Urinary bladder (tissue), 4 donors: ENCODE data around the gene CYREN. TPM values are rescaled to one million over a fixed set of nuclear protein-coding genes. Genes with fewer than 3 reads are reported as not detected.
A peak's percentile ranks its signal among the peaks of the same experiment; 100 is the strongest.
"Not testable (repeated sequence)": the region's sequence is repeated elsewhere in the genome, so short reads cannot be mapped to it uniquely, and the experiment has no call there.

Source experiments
- DNase-seq: peaks from one replicate; pipeline ENCODE4 v3.0.0-alpha.2; 2015; ENCODE audit errors: extremely low spot score
- H3K27ac ChIP-seq: one replicate; pipeline ENCODE4 v1.5.1; 2013; ENCODE audit warnings: low read depth, mild to moderate bottlenecking, moderate library complexity
- H3K36me3 ChIP-seq: one replicate; pipeline ENCODE4 v1.6.1; 2013; ENCODE audit warnings: mild to moderate bottlenecking, moderate library complexity; ENCODE audit not compliant: insufficient read depth
- H3K4me1 ChIP-seq: one replicate; pipeline ENCODE4 v1.6.1; 2013; ENCODE audit warnings: mild to moderate bottlenecking, moderate library complexity; ENCODE audit not compliant: insufficient read depth
- H3K4me3 ChIP-seq: one replicate; pipeline ENCODE4 v1.5.1; 2013; ENCODE audit warnings: low read depth, low read length
- WGBS: extraction: QIAGEN DNeasy Blood & Tissue Kit; methylation state at CpG from one replicate; pipeline ENCODE4 v1.1.7; 2013; 5-methylcytosine and 5-hydroxymethylcytosine counted together
- polyA plus RNA-seq: library from polyadenylated mRNA; stranded (reverse); fragments of 200-250 nt; gene quantifications from one replicate; pipeline ENCODE4 v1.2.3, GENCODE V29; 2013
- total RNA-seq: library from RNA; depleted of rRNA; stranded (reverse); fragments of >200 nt; gene quantifications from one replicate; pipeline ENCODE4 v1.2.3, GENCODE V29; 2014
- donor health status: healthy with polysubstance abuse.
- donor health status: healthy.

CYREN gene
- total and polyA plus RNA-seq, 2 donors: 22.0 to 33.5 TPM

DNA sequence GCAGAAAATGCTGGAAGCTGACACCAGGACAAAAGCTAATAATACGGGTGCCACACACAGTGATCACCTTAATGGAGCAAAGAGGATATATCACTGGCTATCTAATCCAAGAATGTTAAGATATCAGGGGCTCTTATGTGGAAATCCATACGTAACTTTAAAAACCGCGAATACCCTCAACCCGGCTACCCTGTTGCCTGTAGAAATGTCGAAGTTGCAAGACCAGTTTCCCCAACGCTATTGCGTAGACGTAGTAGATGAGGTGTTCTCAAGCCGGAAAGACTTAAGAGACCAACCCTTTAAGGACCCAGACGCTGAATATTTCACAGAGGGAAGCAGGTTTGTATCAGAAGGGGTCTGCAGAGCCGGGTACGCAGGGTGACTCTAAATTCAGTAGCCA lies 7.9 kb upstream of the CYREN start:
- no peaks in the 10 kb centered on the region for H3K4me1 ChIP-seq
- no peaks in the 10 kb centered on the region for H3K36me3 ChIP-seq
- no peak overlapping the region for H3K27ac ChIP-seq
- 93% methylated on average over 13 of the region's 13 CpGs for WGBS
- no peak overlapping the region for H3K4me3 ChIP-seq
- no peak for DNase-seq

GRCh38 chr7:135177028-135177696 lies 6.7 kb upstream of the CYREN start:
- WGBS: 93% methylated on average over 9 of the region's 9 CpGs
- no peaks in the 10 kb centered on the region for H3K4me1 ChIP-seq

GRCh38 chr7:135175931-135176330 lies 5.4 kb upstream of the CYREN start:
- Histone ChIP-seq H3K36me3 (no peaks in the 10 kb centered on the region), H3K27ac (no peak overlapping the region), H3K4me3 (no peak overlapping the region), H3K4me1 (no peaks in the 10 kb centered on the region)
- WGBS: 88% methylated on average over 6 of the region's 6 CpGs
- DNase-seq: no peak

More at GRCh38 chr7:135177028-135177696, 6.7 kb upstream of the CYREN start:
- Histone ChIP-seq H3K4me3 (no peak overlapping the region), H3K36me3 (no peaks in the 10 kb centered on the region), H3K27ac (no peak overlapping the region)
- no peak for DNase-seq

DNA sequence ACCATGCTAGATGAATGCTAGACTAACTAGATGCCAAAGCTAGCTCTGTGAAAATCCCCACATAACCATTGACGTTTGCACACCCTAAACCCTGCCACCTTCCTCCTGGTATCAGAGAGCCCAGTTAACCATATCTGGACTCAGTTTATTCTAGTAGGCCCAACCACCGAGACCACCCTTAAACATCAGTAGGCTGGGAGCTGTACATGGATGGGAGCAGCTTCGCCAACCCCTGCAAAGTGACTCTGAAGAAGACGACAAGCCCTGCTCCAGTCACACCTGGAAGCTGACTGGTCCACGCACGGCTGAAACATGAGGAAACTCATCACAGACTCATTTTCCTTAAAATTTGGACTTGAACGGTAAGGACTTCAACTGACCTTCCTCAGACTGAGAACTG lies 4.4 kb upstream of the CYREN start:
- 92% methylated on average over 7 of the region's 7 CpGs for WGBS
- no peak for DNase-seq
- no peak overlapping the region for H3K27ac ChIP-seq
- H3K4me3 ChIP-seq: no peak overlapping the region
- H3K36me3 ChIP-seq: no peaks in the 10 kb centered on the region
- no peaks in the 10 kb centered on the region for H3K4me1 ChIP-seq

DNA sequence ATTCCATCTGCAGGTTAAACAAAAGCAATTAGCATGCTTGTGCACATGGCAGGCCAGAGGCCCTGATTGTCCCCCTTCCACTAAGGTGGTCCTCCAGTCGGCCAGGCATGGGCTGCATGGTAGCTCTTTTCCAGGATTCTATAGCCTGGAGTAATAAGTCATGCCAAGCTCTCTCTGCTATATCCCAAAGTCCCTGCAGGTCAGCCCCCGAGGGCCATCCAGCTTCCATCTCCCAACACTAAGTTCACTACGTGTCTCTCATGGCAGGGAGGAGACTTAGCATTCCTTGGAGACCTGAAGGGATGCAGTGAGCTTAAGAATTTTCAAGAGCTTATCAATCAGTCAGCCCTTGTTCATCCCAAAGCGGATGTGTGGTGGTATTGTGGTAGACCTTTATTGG lies 3.4 kb upstream of the CYREN start:
- DNase-seq, H3K27ac ChIP-seq, H3K4me3 ChIP-seq, H3K36me3 ChIP-seq, H3K4me1 ChIP-seq: not testable (repeated sequence)
- 65% methylated on average over 4 of the region's 4 CpGs for WGBS

DNA sequence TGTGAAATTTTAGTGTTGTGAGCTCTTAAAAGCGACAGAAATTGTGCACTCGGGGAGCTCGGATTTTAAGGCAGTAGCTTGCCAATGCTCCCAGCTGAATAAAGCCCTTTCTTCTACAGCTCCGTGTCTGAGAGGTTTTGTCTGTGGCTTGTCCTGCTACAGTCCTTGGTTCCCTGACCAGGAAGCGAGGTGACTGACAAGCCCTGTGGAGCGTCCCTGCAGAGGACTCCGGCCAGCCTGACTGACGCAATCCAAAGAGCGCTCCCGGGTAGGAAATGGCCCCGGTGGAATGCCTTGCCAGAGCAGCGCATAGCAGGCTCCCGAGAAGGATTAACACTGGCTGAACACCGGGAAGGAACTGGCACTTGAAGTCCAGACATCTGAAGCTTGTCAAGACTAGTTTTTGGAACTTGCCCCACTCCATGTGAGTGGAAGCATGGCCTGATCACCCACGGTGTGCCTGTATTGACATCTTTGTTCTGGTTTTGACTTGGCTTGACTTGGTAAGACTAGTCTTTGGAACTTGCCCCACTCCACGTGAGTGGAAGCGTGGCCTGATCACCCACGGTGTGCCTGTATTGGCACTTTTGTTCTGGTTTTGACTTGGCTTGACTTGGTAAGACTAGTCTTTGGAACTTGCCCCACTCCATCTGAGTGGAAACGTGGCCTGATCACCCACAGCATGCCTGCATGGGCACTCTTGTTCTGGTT lies 1.2 kb upstream of the CYREN start:
- H3K4me1 ChIP-seq, H3K27ac ChIP-seq, DNase-seq, H3K36me3 ChIP-seq, H3K4me3 ChIP-seq: not testable (repeated sequence)
- 40% methylated on average over 19 of the region's 19 CpGs for WGBS

DNA sequence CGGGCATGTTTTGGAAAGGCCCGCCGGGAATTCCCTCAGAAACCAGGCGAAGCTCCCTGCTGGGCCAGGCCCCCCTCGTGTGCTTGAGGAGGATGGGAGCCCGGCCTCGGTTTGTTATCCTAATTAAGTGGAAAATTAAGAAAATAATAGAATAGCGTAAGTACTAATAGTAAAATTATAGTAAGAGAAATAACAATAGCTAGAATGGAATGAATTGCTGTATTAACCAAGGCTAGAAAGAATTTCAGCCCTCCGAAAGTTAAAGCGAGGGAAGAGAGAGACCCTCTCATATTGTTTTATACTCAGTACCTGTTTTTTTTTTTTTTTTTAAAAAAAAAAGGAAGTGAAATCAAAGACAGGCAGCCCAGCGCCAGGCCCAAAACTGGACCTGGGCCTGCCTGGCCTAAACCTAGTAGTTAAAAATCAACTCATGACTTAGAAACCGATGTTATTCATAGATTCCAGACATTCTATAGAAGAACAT lies 533 bp upstream of the CYREN start:
- H3K4me1 ChIP-seq, H3K36me3 ChIP-seq, DNase-seq: not testable (repeated sequence)
- Histone ChIP-seq H3K27ac (peak overlapping the region; percentile 97), H3K4me3 (peak overlapping the region; percentile 87)
- 16% methylated on average over 12 of the region's 12 CpGs for WGBS

DNA sequence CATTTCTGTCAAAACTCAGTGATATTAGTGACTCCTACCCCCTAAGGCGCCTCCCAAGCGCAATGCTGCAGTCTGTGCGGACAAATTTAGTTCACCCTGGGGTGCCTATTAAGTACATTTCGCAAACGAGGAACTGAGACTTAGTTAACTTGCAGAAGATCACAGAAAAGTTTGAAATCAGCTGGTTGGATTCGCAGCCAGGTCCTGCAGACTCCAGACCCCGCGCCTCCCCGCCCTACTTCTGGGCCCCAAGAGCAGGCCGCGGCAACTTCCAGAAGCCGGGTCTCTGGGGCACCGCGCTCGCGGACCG lies 588 bp downstream of the CYREN start:
- Histone ChIP-seq H3K36me3 (no peaks in the 10 kb centered on the region), H3K4me3 (peak overlapping the region; percentile 87), H3K4me1 (no peaks in the 10 kb centered on the region), H3K27ac (peak overlapping the region; percentile 97)
- no peak for DNase-seq
- WGBS: under 1% methylated on average over 17 of the region's 17 CpGs

- no peaks in the 10 kb centered on the region for H3K36me3 ChIP-seq
- H3K4me3 ChIP-seq: peak overlapping the region; percentile 87
- WGBS: 61% methylated on average over 11 of the region's 11 CpGs
- H3K4me1 ChIP-seq: no peaks in the 10 kb centered on the region
- H3K27ac ChIP-seq: peak overlapping the region; percentile 97
- no peak for DNase-seq
These were observed 1.2 kb downstream of the CYREN start for GRCh38 chr7:135169141-135169963.

DNA sequence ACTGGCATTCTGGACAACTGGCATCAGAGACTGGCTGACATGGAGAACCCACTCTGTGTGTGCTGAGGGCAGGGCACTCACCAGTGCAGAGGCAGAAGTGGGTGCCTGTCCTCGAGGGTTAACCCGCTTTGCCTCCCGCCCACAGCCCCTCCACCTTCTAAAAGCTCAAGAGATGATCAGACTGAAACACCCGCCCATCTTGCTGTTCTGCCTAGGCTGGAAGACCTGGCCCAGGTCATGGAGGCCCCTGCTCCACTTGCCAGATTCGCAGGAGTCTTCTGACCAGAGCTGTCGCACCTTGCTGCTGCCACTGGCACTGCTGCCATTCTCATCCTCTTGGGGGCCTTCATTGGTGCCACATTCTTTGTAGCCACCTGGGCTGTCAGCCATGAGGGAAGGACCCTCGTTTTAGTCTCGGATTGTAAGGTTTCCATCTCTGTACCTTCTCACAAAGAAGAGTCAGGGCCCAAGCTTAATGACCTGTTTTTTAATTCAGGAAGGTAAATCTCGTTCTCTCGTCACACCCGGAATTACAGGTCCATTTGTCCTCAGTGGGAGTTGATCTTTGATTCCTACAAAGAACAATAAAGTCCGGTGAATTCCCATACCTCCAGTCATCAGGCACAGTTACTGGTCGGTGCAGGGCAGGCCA lies 1.9 kb downstream of the CYREN start:
- Histone ChIP-seq H3K4me3 (no peak overlapping the region), H3K36me3 (no peaks in the 10 kb centered on the region), H3K4me1 (no peaks in the 10 kb centered on the region), H3K27ac (no peak overlapping the region)
- 92% methylated on average over 13 of the region's 13 CpGs for WGBS
- no peak for DNase-seq

GRCh38 chr7:135168001-135168400 lies 2.5 kb downstream of the CYREN start:
- Histone ChIP-seq H3K27ac (no peak overlapping the region), H3K36me3 (no peaks in the 10 kb centered on the region)
- 67% methylated on average over 9 of the region's 9 CpGs for WGBS

DNA sequence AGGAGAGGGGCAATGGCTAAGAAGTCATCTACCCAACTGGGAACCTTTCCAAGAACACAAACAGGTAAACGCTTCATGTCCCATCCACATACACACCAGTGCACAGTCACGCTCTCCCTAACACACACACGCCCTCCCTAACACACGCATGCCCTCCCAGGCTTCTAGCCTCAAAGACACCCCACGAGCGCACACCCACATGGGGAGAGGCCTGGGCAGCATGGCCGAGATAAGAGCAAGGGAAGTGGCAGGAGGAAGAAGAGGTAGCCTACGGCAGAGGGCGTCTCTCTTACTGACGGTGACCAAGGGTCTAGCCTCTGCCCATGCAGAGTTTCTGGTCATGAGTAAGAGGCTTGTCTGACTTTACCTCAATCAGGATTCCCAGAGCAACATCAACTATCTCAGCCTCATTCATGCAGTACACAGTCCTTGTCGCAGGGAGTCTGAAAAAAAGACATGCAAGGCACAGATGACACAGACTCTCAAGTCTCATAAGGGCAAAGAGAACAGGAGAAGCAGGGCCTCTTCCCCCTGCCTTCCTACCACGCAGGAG lies 3.1 kb downstream of the CYREN start:
- 86% methylated on average over 12 of the region's 12 CpGs for WGBS
- no peak for DNase-seq
- no peak overlapping the region for H3K27ac ChIP-seq
- no peaks in the 10 kb centered on the region for H3K4me1 ChIP-seq
- no peak overlapping the region for H3K4me3 ChIP-seq
- H3K36me3 ChIP-seq: no peaks in the 10 kb centered on the region

More at GRCh38 chr7:135168001-135168400, 2.5 kb downstream of the CYREN start:
- no peak for DNase-seq
- no peak overlapping the region for H3K4me3 ChIP-seq
- H3K4me1 ChIP-seq: no peaks in the 10 kb centered on the region

DNA sequence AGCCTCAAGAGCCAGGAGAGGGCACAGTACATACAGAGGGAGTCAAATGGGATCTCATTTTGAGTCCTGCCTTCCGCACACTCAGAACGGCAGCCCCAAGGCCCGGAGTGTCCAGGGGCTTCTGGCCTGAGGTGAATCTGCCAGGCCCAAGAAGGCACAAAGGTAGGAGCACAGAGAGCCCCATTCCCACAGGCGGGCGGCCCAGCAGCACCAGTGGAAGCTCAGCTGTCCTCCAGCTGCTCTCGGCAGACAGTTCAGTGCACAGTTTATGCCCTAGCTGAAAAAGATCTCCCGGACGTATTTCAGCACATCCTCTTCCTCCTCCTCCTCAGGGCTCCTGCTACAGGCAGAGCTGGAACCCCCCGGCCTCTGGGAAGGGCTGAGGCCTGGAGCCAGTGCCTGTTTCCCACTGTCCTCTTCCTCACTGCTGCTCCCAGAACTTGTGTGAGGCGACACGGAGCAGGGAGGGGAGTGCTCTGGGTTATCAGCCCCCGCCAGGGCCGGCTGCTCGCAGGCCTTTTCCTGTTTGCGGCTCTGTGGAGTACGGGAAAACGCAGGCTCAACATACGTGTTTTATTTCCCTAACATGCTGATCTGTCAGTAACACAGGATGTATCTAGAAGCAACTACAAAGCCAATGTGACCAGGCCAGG lies 4.0 kb downstream of the CYREN start:
- Histone ChIP-seq H3K4me1 (no peaks in the 10 kb centered on the region), H3K27ac (no peak overlapping the region), H3K36me3 (no peaks in the 10 kb centered on the region), H3K4me3 (no peak overlapping the region)
- DNase-seq: no peak
- WGBS: 80% methylated on average over 18 of the region's 18 CpGs
